GM18873 (cell line): ENCODE data around the gene TNP2.
A peak's percentile ranks its signal among the peaks of the same experiment; 100 is the strongest.

ENCODE experiments used
- ATAC-seq: cut with Tn5 transposase; IDR thresholded peaks from one replicate; pipeline ENCODE4 v1.9.1; 2021; ENCODE audit warnings: mild to moderate bottlenecking, moderate library complexity, moderate number of reproducible peaks; ENCODE audit not compliant: unreplicated experiment, low FRiP score

TNP2 gene

GRCh38 chr16:11258553-11259492, 10.3 kb downstream of the TNP2 start:
- no peak for ATAC-seq

GRCh38 chr16:11257131-11257938, 11.8 kb downstream of the TNP2 start:
- no peak for ATAC-seq

- no peak for ATAC-seq
Measured at GRCh38 chr16:11256661-11257130, 12.4 kb downstream of the TNP2 start.

GRCh38 chr16:11255737-11256660, 13.1 kb downstream of the TNP2 start, which contains the start of gene SOCS1:
SOCS1 (minus strand) TSS chr16:11256204; CDS start chr16:11255478, 726 bp downstream.
- peak; percentile 39 for ATAC-seq

GRCh38 chr16:11254913-11255736, 14.0 kb downstream of the TNP2 start:
- no peak for ATAC-seq

GRCh38 chr16:11253995-11254912, 14.9 kb downstream of the TNP2 start:
- no peak for ATAC-seq

- ATAC-seq = no peak
Measured at GRCh38 chr16:11253009-11253994, 15.8 kb downstream of the TNP2 start.

GRCh38 chr16:11252482-11252931, 16.6 kb downstream of the TNP2 start:
- ATAC-seq = no peak

GRCh38 chr16:11251525-11252481, 17.3 kb downstream of the TNP2 start:
- no peak for ATAC-seq

GRCh38 chr16:11250786-11251524, 18.2 kb downstream of the TNP2 start:
- no peak for ATAC-seq

GRCh38 chr16:11250091-11250785, 18.9 kb downstream of the TNP2 start:
- ATAC-seq = no peak

GRCh38 chr16:11249233-11250061, 19.7 kb downstream of the TNP2 start:
- ATAC-seq = no peak

GRCh38 chr16:11248133-11248532, 21.0 kb downstream of the TNP2 start:
- ATAC-seq = no peak

GRCh38 chr16:11245988-11246387, 23.1 kb downstream of the TNP2 start:
- no peak for ATAC-seq
